ENCODE results near the gene LRRC8D.

The LRRC8D gene

DNA sequence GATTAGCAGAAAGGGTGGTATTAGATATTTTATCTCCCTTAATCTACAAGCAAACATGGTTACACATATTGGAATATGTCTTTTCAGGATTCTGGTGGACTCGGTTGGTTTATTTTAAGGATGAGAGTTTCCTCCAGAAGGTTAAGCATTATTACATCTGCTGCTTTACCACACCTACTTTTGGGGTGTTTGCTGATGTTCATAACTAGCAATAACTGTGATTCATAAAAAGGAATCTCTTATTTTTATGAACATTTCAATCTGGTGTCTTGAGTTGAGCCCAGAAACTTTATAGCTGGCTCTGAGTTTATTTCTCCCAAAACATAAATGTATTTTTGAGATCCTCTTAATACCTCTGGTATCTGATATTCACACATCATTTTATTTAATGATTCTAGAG, 82.7 kb downstream of the LRRC8D start:
- no peak overlapping the region for H3K27ac ChIP-seq
- TF ChIP-seq, protein P1, sequence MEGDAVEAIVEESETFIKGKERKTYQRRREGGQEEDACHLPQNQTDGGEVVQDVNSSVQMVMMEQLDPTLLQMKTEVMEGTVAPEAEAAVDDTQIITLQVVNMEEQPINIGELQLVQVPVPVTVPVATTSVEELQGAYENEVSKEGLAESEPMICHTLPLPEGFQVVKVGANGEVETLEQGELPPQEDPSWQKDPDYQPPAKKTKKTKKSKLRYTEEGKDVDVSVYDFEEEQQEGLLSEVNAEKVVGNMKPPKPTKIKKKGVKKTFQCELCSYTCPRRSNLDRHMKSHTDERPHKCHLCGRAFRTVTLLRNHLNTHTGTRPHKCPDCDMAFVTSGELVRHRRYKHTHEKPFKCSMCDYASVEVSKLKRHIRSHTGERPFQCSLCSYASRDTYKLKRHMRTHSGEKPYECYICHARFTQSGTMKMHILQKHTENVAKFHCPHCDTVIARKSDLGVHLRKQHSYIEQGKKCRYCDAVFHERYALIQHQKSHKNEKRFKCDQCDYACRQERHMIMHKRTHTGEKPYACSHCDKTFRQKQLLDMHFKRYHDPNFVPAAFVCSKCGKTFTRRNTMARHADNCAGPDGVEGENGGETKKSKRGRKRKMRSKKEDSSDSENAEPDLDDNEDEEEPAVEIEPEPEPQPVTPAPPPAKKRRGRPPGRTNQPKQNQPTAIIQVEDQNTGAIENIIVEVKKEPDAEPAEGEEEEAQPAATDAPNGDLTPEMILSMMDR (conservative IDR thresholded peaks at IDR 0.05), result no peak
- TF ChIP-seq ZFX (IDR thresholded peaks at IDR 0.05), result no peak

DNA sequence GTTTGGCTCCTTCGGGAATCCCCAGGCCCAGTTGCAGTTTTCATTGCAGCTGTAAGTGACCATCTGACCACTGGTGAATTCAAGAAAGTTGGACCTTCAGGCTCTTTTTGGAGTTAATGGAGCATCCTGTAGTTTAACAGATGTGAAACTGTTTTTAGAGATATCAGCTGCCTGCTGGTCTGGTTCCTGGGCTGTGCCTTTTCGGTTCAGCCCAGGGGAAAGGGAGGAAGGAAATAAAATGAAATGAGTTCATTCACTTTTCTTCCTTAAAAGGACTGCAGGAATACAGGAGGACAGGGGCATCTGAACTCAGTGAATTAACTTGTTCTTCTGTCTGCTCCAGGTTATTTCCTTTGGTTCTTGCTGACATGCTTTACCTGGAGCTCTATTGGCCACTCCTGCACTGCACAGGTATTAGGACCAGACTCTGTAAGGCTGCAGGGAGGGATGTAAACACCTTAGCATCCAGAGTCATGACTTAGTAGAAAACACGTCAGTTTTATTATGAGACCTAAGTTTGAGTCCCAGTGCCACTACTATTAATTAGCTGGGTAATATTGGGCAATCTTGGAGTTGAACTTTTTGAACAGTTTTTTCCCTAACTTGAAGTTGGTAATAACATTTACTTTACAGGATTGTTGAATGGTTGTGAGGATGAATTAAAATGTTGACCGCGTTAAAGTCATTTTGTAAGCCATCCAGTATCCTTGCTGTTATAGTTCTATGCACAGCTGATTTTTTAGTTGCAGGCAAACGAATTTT, 83.6 kb downstream of the LRRC8D start:
- no peak for TF ChIP-seq ZFX (IDR thresholded peaks at IDR 0.05)
- TF ChIP-seq, protein P1 (conservative IDR thresholded peaks at IDR 0.05), result no peak
- H3K27ac ChIP-seq, result no peak overlapping the region

DNA sequence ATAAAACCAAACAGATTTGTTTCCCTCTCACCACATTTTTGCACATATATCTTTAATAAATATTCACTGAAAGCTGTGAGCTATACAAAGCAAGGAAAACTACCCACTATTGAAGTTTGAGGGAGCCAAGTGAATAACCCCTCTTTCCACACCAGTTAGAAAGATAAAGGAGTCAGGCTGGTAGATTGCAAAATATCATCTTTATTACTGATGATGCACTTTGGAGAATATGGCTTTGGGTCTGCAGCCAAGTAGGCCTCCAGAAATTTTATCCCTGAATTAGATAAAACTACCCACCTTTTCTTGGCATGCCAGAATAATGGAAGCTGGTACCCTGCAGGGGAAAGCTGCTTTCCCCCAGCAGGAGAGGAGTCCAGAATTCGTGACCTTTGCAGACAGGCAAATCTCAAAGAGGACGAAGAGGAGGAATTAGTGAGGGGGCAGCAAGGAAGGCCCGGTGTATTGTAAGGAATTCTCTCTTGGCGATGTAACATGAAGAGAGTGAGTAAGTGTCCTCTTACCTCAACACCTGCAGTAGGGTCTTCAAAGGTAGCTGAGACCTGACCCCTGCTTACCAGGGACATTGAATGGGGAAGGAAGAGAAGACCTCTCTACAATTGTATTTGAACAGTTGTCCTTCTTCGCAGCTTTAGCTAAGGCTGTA, 84.7 kb downstream of the LRRC8D start:
- TF ChIP-seq, protein P1 (conservative IDR thresholded peaks at IDR 0.05), result no peak
- H3K27ac ChIP-seq, result no peak overlapping the region

DNA sequence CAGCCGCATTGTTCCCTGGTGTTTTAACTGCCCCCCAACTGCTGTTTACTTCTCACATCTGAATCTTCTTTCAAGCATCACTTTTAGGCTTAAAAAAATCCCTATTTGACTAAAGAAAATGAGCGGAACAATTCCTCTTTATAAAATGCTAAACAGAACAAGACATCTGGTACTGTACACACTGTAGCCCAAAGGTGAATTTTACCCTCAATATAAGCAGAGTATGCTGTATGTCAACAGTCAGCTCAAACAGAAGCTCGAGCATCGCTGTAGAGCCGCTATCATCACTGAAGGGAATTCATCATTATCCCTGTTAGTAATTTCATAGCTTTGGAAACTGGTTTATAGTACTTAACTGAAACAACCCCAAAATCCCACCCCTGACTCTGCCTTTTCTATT, 85.3 kb downstream of the LRRC8D start:
- peak overlapping the region; percentile 22; the same call in 1 of the 2 replicates for H3K27ac ChIP-seq
- TF ChIP-seq ZFX (IDR thresholded peaks at IDR 0.05), result no peak
- TF ChIP-seq, protein P1 (conservative IDR thresholded peaks at IDR 0.05), result no peak

DNA sequence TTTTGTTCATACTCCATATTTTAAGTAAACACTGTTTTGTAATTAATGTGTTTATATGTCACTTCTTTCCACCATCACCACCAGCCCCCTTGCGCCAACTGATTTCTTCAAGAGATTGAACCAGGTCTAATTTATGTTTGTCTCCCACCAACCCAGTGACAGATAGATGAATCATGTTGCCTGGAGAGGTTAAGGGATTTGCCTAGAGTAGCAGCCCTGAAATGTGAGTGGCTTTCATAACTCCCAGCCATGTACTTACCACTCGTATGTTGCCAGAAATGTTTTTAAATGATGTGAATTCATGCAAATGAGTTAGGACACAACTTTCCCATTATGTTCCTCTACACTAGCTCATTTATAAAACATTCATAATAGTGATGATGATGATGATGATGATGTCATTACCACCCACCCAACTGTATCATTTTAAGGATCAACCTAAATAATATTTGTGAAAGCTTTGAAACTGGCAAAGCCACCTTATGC, 86.9 kb downstream of the LRRC8D start:
- TF ChIP-seq, protein P1 (conservative IDR thresholded peaks at IDR 0.05), result no peak
- TF ChIP-seq ZFX (IDR thresholded peaks at IDR 0.05), result no peak
- no peak overlapping the region for H3K27ac ChIP-seq

DNA sequence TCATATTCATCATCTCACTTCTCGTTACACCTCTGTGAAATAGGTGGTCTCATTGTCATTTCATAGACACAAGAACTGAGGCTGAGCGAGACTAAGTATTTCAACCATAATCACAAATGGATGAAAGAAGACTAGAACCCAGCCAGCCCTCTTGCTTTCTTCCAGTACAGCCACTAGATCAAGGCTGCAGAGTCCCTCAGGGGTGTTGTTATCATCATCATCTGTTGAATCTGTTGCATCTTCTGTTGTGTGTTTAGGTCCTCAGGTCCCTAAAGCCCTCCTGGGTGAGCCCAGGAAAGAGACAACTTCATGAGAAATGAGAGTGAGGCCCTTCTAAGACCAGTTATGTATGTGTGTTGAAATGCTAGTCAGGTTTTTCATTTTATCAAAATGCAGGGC, 87.4 kb downstream of the LRRC8D start:
- no peak overlapping the region; the same call in 1 of the 2 replicates for H3K27ac ChIP-seq
- TF ChIP-seq, protein P1 (conservative IDR thresholded peaks at IDR 0.05), result no peak
- TF ChIP-seq ZFX (IDR thresholded peaks at IDR 0.05), result no peak
